ENCODE results near the gene MAP3K20.
A peak's percentile ranks its signal among the peaks of the same experiment; 100 is the strongest.
"Not testable (repeated sequence)": the region's sequence is repeated elsewhere in the genome, so short reads cannot be mapped to it uniquely, and the experiment has no call there.

Gene MAP3K20

GRCh38 chr2:173087793-173088496 lies 12.3 kb downstream of the MAP3K20 start:
- no peak for DNase-seq (ENCODE audit: low read depth)

GRCh38 chr2:173090276-173090877 lies 14.7 kb downstream of the MAP3K20 start:
- no peak for DNase-seq (ENCODE audit: low read depth)

- DNase-seq (ENCODE audit: low read depth), result no peak
Measured at GRCh38 chr2:173090973-173091660, 15.5 kb downstream of the MAP3K20 start.

GRCh38 chr2:173091910-173092309 lies 16.3 kb downstream of the MAP3K20 start:
- no peak for DNase-seq (ENCODE audit: low read depth)

GRCh38 chr2:173092844-173093402 lies 17.3 kb downstream of the MAP3K20 start:
- DNase-seq (ENCODE audit: low read depth), result no peak

- not testable (repeated sequence) for DNase-seq (ENCODE audit: low read depth)
Measured at GRCh38 chr2:173093617-173094016, 18.0 kb downstream of the MAP3K20 start.

- no peak for DNase-seq (ENCODE audit: low read depth)
Measured at GRCh38 chr2:173094731-173095130, 19.1 kb downstream of the MAP3K20 start.

GRCh38 chr2:173095356-173095755 lies 19.7 kb downstream of the MAP3K20 start:
- DNase-seq (ENCODE audit: low read depth), result no peak

- DNase-seq (ENCODE audit: low read depth), result no peak
Measured at GRCh38 chr2:173099271-173099670, 23.6 kb downstream of the MAP3K20 start.

GRCh38 chr2:173099804-173100203 lies 24.2 kb downstream of the MAP3K20 start:
- no peak for DNase-seq (ENCODE audit: low read depth)

- DNase-seq (ENCODE audit: low read depth), result no peak
Measured at GRCh38 chr2:173101687-173102086, 26.0 kb downstream of the MAP3K20 start.

- no peak for DNase-seq (ENCODE audit: low read depth)
Measured at GRCh38 chr2:173104156-173104555, 28.5 kb downstream of the MAP3K20 start.

GRCh38 chr2:173106959-173107628 lies 31.4 kb downstream of the MAP3K20 start:
- no peak for DNase-seq (ENCODE audit: low read depth)

GRCh38 chr2:173107629-173108022 lies 32.0 kb downstream of the MAP3K20 start:
- DNase-seq (ENCODE audit: low read depth), result no peak

- DNase-seq (ENCODE audit: low read depth), result peak; percentile 77
Measured at GRCh38 chr2:173109253-173110188, 33.9 kb downstream of the MAP3K20 start.

GRCh38 chr2:173117678-173118077 lies 42.0 kb downstream of the MAP3K20 start:
- no peak for DNase-seq (ENCODE audit: low read depth)

GRCh38 chr2:173118395-173118794 lies 42.7 kb downstream of the MAP3K20 start:
- DNase-seq (ENCODE audit: low read depth), result no peak

- DNase-seq (ENCODE audit: low read depth), result no peak
Measured at GRCh38 chr2:173119069-173119807, 43.6 kb downstream of the MAP3K20 start.

- no peak for DNase-seq (ENCODE audit: low read depth)
Measured at GRCh38 chr2:173119944-173120343, 44.3 kb downstream of the MAP3K20 start.

GRCh38 chr2:173122936-173123335 lies 47.3 kb downstream of the MAP3K20 start:
- DNase-seq (ENCODE audit: low read depth), result no peak

- no peak for DNase-seq (ENCODE audit: low read depth)
Measured at GRCh38 chr2:173124441-173124840, 48.8 kb downstream of the MAP3K20 start.
